B cell (primary cell): ENCODE results near the gene TXLNA. TPM values are rescaled to one million over a fixed set of nuclear protein-coding genes. Genes with fewer than 3 reads are reported as not detected.

Source experiments
- ATAC-seq: fragments of 200-7000 bp; cut with Tn5 transposase; one replicate; pipeline ENCODE4 v1.10.0; 2021; ENCODE audit warnings: low read depth, mild to moderate bottlenecking, moderate number of reproducible peaks, moderate library complexity
- CTCF ChIA-PET: fragments of 350-600 bp; sonication (Branson Sonifier 250); formaldehyde crosslinking; loops from one replicate; lab custom pipeline; 2021; ENCODE audit warnings: antibody characterized with exemption, inconsistent platforms; lab: Charles Lee
- POLR2A ChIA-PET: fragments of 350-600 bp; sonication (Branson Sonifier 250); formaldehyde crosslinking; loops from one replicate; lab custom pipeline; 2021; ENCODE audit warnings: antibody characterized with exemption; lab: Charles Lee
- DNase-seq: peaks from one replicate; pipeline ENCODE4 v3.0.0; 2013
- H2AFZ ChIP-seq: 2 replicates; pipeline ENCODE4 v1.6.1; 2012; ENCODE audit warnings: mild to moderate bottlenecking, low read depth, low read length; ENCODE audit not compliant: insufficient read depth, poor library complexity, severe bottlenecking
- H3K27ac ChIP-seq, 2 donors: 1 replicate in 1 of 2; 2 replicates in 1 of 2; pipeline ENCODE4 v1.5.1; 2012 to 2013; ENCODE audit warnings: low read length in 2 of 2, mild to moderate bottlenecking in 2 of 2, moderate library complexity in 1 of 2
- H3K27me3 ChIP-seq, 4 experiments: fragments of 200-600 bp in 1 of 4; sonication (generic) in 1 of 4; replicated peaks in 1 of 4; 1 replicate in 2 of 4; 2 replicates in 2 of 4; pipeline versions ENCODE4 v1.6.1 to v1.7.0; 2013 to 2016; ENCODE audit warnings: low read length in 3 of 4, mild to moderate bottlenecking in 2 of 4, mixed read lengths in 1 of 4, moderate library complexity in 1 of 4; ENCODE audit not compliant: insufficient read depth in 4 of 4, control insufficient read depth in 3 of 4; ENCODE audit errors: control extremely low read depth in 1 of 4
- H3K36me3 ChIP-seq, 2 experiments: replicated peaks in 1 of 2; 1 replicate in 1 of 2; 2 replicates in 1 of 2; pipeline versions ENCODE4 v1.6.1 to v1.7.1; 2013; ENCODE audit warnings: low read length in 1 of 2; ENCODE audit not compliant: insufficient read depth in 2 of 2, control insufficient read depth in 1 of 2; ENCODE audit errors: control extremely low read depth in 1 of 2, extremely low read depth in 1 of 2
- H3K4me1 ChIP-seq, 2 donors: fragments of 200-600 bp in 1 of 2; sonication (generic) in 1 of 2; 1 replicate in 1 of 2; 2 replicates in 1 of 2; pipeline versions ENCODE4 v1.5.1 to v1.6.1; 2013 to 2017; ENCODE audit warnings: low read length in 2 of 2; ENCODE audit not compliant: control insufficient read depth in 2 of 2, insufficient read depth in 2 of 2
- H3K4me2 ChIP-seq: replicated peaks from 2 replicates; pipeline ENCODE3; 2012; ENCODE audit warnings: mild to moderate bottlenecking, low read depth, low read length; ENCODE audit not compliant: poor library complexity, severe bottlenecking
- H3K4me3 ChIP-seq, 5 experiments: fragments of 200-600 bp in 1 of 5; sonication (generic) in 1 of 5; 1 replicate in 3 of 5; 2 replicates in 2 of 5; pipeline versions ENCODE4 v1.5.1 to v1.7.0; 2011 to 2016; ENCODE audit warnings: low read length in 4 of 5, mild to moderate bottlenecking in 4 of 5, low read depth in 2 of 5, control low read depth in 1 of 5, moderate library complexity in 1 of 5; ENCODE audit not compliant: insufficient read depth in 1 of 5; ENCODE audit errors: control extremely low read depth in 1 of 5, extremely low read depth in 1 of 5
- H3K79me2 ChIP-seq: fragments of 200-600 bp; sonication (generic); one replicate; pipeline ENCODE4 v1.6.0; 2016; ENCODE audit warnings: low read length; ENCODE audit not compliant: control insufficient read depth, insufficient read depth
- H3K9ac ChIP-seq: fragments of 200-600 bp; sonication (generic); 2 replicates; pipeline ENCODE4 v1.6.1; 2017; ENCODE audit warnings: mild to moderate bottlenecking, low read length, moderate library complexity
- H3K9me3 ChIP-seq, 3 donors: one replicate each; pipeline versions ENCODE4 v1.6.1 to v1.7.1; 2013; ENCODE audit warnings: low read length in 2 of 3; ENCODE audit not compliant: control insufficient read depth in 2 of 3, insufficient read depth in 1 of 3; ENCODE audit errors: control extremely low read depth in 1 of 3
- H4K20me1 ChIP-seq: 2 replicates; pipeline ENCODE4 v1.6.0; 2012; ENCODE audit warnings: mild to moderate bottlenecking, low read length; ENCODE audit not compliant: insufficient read depth, control insufficient read depth, poor library complexity, severe bottlenecking
- H3K27ac Mint-ChIP-seq: one replicate; pipeline ENCODE4 v1.8.0; 2021; ENCODE audit warnings: mixed read lengths
- H3K27me3 Mint-ChIP-seq: one replicate; pipeline ENCODE4 v1.8.0; 2021; ENCODE audit warnings: mixed read lengths
- H3K4me1 Mint-ChIP-seq: one replicate; pipeline ENCODE4 v1.8.0; 2021; ENCODE audit warnings: mixed read lengths
- H3K4me3 Mint-ChIP-seq: one replicate; pipeline ENCODE4 v1.8.0; 2021; ENCODE audit warnings: mixed read lengths
- H3K9me3 Mint-ChIP-seq: one replicate; pipeline ENCODE4 v1.8.0; 2022; ENCODE audit warnings: mixed read lengths; ENCODE audit not compliant: insufficient read depth
- EZH2 ChIP-seq: IDR thresholded peaks from 2 replicates; pipeline ENCODE4 v1.6.1; 2012; ENCODE audit warnings: borderline replicate concordance, low read depth, mild to moderate bottlenecking, moderate library complexity, low read length; ENCODE audit not compliant: insufficient read depth, poor library complexity, severe bottlenecking
- WGBS: methylation state at CpG from one replicate; pipeline ENCODE4 v1.1.5; 2013; ENCODE audit warnings: missing lambda C conversion rate; ENCODE audit not compliant: insufficient coverage; 5-methylcytosine and 5-hydroxymethylcytosine counted together
- intact Hi-C: fragments of 100-400 bp; cut with micrococcal nuclease; formaldehyde crosslinking; loops from one replicate; pipeline ENCODE4 v1.10.0; 2022
- polyA plus RNA-seq: library from polyadenylated mRNA; depleted of rRNA; stranded (reverse); fragments of >200 nt; gene quantifications from 2 replicates; pipeline ENCODE4 v1.2.3, GENCODE V29; 2012
- total RNA-seq, 2 donors: library from RNA; stranded (reverse); fragments of 120-200 nt in 1 of 2; gene quantifications; 1 replicate in 1 of 2; 2 replicates in 1 of 2; pipeline versions ENCODE4 v1.2.3 to v1.2.4, GENCODE V29; 2013 to 2022
- TF ChIP-seq, protein P1 (sequence below): fragments of 200-600 bp; IDR thresholded peaks from one replicate; pipeline ENCODE4 v1.8.0; 2022; ENCODE audit warnings: antibody characterized with exemption, mild to moderate bottlenecking

Gene TXLNA
- total and polyA plus RNA-seq, 2 donors (not counting 1 experiment from before 2014, with no cell fraction given), result 23.0 to 38.3 TPM

GRCh38 chr1:32242341-32242851, 62.9 kb downstream of the TXLNA start:
- Histone ChIP-seq H3K9me3 (no peaks in the 10 kb centered on the region), H3K27ac (no peak overlapping the region), H3K36me3 (no peaks in the 10 kb centered on the region), H3K4me1 (peaks cover 29 to 47% of the 10 kb centered on the region in 2 donors), H3K4me3 (no peak overlapping the region), H4K20me1 (no peaks in the 10 kb centered on the region), H3K9ac (no peak overlapping the region), H3K4me2 (peak overlapping the region; percentile 52), H3K27me3 (no peaks in the 10 kb centered on the region), H2AFZ (no peak overlapping the region), H3K79me2 (no peaks in the 10 kb centered on the region)
- Mint-ChIP-seq H3K27me3 (no peaks in the 10 kb centered on the region), H3K27ac (peak overlapping the region; percentile 85), H3K9me3 (no peaks in the 10 kb centered on the region), H3K4me3 (peak overlapping the region; percentile 95), H3K4me1 (peaks cover 34% of the 10 kb centered on the region)
- ATAC-seq (no peak), DNase-seq (peak; percentile 47)
- POLR2A ChIA-PET, result interaction anchor here (0.7 to 4.3 kb wide), 6 partner anchors 9 to 119 kb away, joined by 3 to 53 read pairs (median 11); partner anchors contain the start of genes HDAC1, LCK and MARCKSL1
- CTCF ChIA-PET, result interaction anchor here (0.9 to 6.2 kb wide), 10 partner anchors 10 to 93 kb away, joined by 3 to 118 read pairs (median 10); partner anchors contain the start of genes HDAC1 and MARCKSL1
- intact Hi-C loops, result loop anchor here (5.0 kb wide), 1 partner anchor 35 kb away; the partner anchor contains the start of genes DCDC2B and IQCC
- 100% methylated on average over 1 of the region's 7 CpGs for WGBS
- no peak for TF ChIP-seq EZH2
- TF ChIP-seq, protein P1, sequence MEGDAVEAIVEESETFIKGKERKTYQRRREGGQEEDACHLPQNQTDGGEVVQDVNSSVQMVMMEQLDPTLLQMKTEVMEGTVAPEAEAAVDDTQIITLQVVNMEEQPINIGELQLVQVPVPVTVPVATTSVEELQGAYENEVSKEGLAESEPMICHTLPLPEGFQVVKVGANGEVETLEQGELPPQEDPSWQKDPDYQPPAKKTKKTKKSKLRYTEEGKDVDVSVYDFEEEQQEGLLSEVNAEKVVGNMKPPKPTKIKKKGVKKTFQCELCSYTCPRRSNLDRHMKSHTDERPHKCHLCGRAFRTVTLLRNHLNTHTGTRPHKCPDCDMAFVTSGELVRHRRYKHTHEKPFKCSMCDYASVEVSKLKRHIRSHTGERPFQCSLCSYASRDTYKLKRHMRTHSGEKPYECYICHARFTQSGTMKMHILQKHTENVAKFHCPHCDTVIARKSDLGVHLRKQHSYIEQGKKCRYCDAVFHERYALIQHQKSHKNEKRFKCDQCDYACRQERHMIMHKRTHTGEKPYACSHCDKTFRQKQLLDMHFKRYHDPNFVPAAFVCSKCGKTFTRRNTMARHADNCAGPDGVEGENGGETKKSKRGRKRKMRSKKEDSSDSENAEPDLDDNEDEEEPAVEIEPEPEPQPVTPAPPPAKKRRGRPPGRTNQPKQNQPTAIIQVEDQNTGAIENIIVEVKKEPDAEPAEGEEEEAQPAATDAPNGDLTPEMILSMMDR, result no peak

- DNase-seq (no peak), ATAC-seq (no peak)
- Histone ChIP-seq H3K79me2 (peaks cover 2% of the 10 kb centered on the region), H3K9ac (peak within 1 kb of the TSS; percentile 40), H3K36me3 (no peaks in the 10 kb centered on the region), H4K20me1 (no peaks in the 10 kb centered on the region), H2AFZ (peak within 1 kb of the TSS; percentile 85), H3K4me2 (peak within 1 kb of the TSS; percentile 82), H3K27me3 (no peaks in the 10 kb centered on the region), H3K9me3 (no peaks in the 10 kb centered on the region), H3K4me3 (peak within 1 kb of the TSS in 1 of 5 experiments; percentile 56), H3K27ac (peak within 1 kb of the TSS; percentile 32 to 94), H3K4me1 (peaks cover 65 to 70% of the 10 kb centered on the region in 2 donors)
- Mint-ChIP-seq H3K4me1 (peaks cover 60% of the 10 kb centered on the region), H3K27me3 (no peaks in the 10 kb centered on the region), H3K4me3 (peak within 1 kb of the TSS; percentile 68), H3K9me3 (no peaks in the 10 kb centered on the region), H3K27ac (peak within 1 kb of the TSS; percentile 84)
- ChIA-PET POLR2A (interaction anchor here (0.6 to 4.7 kb wide), 2 partner anchors 90 to 459 kb away, joined by 3 to 19 read pairs; partner anchors contain the start of gene MARCKSL1), CTCF (interaction anchor here (0.9 to 6.3 kb wide), 10 partner anchors 9 to 154 kb away, joined by 3 to 84 read pairs (median 35); partner anchors contain the start of gene HDAC1)
- TF ChIP-seq, protein P1, result no peak
- no peak for TF ChIP-seq EZH2
- WGBS, result 100% methylated on average over 2 of the region's 3 CpGs
- intact Hi-C loops, result no loop called here
Observed at GRCh38 chr1:32246888-32247273, 67.4 kb downstream of the TXLNA start, which contains the start of gene FAM167B. Gene FAM167B, plus strand, starts transcription at chr1:32247222. Its CDS starts 200 bp downstream, at chr1:32247422.
